Hippocampal formation (tissue), 2 donors: ENCODE data around the gene ACTR6.
A peak's percentile ranks its signal among the peaks of the same experiment; 100 is the strongest.
"Not testable (repeated sequence)": the region's sequence is repeated elsewhere in the genome, so short reads cannot be mapped to it uniquely, and the experiment has no call there.

Experiments
- DNase-seq, 2 donors: peaks; one replicate each; lab custom pipeline; 2025; lab: John Stamatoyannopoulos, UW

Gene ACTR6

GRCh38 chr12:100184549-100185145, 16.0 kb upstream of the ACTR6 start:
- DNase-seq: no peak

DNA sequence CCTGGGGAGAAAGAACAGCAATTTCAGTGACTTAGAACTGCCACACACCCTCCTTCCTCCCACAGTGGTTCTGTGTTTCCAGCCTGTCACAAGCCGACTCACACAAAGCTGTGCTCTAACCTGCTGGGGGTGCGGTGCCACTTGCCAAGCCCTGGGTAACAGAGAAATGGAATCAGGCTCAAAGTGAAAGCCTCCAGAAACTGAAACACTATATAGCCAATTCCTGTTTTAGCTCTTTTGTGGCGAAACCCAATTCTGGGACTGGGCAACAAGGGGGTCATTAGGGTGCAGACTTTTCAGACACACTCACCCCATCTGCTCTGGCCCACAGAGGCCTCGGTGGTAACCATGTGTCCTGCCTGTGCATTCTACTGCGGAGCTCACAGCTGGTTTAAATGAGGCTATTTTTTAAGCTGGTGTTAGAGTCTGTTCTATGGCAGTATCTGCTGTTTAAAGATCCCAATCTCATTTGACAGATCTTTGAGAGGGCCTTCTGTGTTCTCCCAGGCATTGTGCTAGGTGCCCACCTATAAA, 15.2 kb upstream of the ACTR6 start:
- peak; percentile 18 to 26 for DNase-seq

DNA sequence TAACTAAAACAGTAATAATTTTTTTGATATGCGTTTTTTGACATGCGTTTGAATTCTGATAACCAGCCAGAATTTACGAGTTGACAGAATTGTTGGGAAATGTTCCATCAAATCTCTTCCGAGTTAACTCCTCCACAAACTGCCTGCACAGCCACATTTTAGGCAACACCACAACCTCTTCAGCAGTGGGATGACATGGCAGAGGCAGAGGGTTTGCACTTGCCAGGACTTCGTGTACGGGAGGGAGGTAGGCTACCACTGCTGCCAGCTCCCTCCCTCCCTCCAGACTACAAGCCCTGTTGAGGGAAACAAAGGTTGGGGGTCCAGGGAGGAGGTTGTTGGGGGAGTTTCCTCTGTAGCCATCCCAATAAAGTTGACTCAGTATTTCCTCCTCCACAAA, 14.5 kb upstream of the ACTR6 start:
- DNase-seq: no peak

GRCh38 chr12:100187068-100187467, 13.5 kb upstream of the ACTR6 start:
- DNase-seq: no peak

DNA sequence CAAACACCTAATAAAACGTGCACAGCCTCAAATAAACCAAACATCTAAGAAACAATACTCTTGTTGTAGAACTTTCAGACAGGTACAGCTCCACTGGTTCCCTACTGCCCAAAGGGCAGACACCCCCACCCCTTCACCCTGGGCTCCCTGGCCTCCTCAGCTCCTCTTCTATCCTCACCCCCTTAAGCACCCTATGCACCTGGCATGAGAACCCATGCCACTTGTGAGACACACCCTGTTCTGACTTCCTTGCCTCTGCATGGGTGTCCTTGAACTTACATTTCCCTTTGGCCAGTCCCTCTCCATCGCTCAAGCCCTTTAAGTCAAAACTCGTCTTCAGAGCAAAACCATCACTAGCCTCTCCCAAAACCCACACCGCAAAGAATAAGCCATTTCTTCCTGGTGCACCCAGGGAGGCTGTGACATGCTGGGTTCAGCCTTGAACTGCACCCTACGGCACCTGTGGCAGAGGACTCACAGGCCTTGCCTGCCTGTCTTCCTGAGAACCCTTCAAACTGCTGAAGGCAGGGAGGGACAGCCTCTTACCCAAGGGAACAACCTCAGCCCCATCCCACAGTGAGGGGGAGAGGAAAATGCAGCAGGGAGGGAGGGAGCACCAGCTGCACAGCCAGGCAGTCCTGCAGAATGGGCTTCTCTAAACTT, 12.6 kb upstream of the ACTR6 start:
- DNase-seq: no peak

DNA sequence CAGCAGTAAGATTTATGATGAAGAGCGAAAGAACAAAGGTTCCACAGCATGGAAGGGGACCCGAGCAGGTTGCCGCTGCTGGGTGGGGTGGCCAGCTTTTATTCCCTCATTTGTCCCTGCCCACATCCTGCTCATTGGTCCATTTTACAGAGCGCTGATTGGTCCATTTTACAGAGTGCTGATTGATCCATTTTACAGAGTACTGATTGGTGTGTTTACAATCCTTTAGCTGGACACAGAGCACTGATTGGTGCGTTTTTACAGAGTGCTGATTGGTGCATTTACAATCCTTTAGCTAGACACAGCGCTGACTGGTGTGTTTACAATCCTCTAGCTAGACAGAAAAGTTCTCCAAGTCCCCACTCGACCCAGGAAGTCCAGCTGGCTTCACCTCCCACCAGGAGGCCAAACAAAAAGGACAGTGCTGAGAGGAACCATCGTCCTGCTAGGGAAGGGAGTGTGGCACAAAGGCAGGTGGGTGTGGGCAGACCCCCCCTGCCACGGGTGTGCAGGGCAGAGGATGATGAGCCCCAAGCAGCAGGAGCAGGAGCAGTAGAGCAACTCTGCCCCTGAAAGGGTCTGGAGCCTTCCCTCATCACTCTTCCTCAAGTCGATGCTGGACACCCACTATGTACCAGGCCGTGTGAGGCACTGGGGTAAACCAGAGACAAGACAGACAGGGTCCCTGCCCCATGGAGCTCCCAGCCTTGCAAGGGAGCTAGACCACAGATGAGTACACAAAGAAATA, 11.6 kb upstream of the ACTR6 start:
- DNase-seq: not testable (repeated sequence)

GRCh38 chr12:100189636-100190394, 10.8 kb upstream of the ACTR6 start:
- no peak for DNase-seq

- no peak for DNase-seq
Observed at GRCh38 chr12:100193085-100193484, 7.5 kb upstream of the ACTR6 start.

GRCh38 chr12:100197486-100197885, 3.1 kb upstream of the ACTR6 start:
- DNase-seq: no peak

DNA sequence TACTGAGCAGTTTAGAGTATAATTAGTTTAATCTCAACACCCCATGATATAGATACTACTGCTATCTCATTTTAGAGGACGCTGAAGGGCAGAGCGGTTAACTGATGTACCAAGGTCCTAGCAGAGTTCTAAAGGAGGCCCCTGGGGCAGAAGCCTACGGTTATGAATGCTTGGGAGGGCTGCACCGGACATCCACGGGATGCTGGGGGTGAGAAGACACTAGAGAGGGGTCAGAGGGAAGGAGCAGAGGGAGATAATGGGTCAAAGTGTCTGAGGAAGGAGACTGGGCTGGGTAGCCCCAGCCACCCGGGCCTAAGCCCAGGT, 1.6 kb upstream of the ACTR6 start:
- DNase-seq: no peak

GRCh38 chr12:100199347-100200149, 1.1 kb upstream of the ACTR6 start:
- DNase-seq: peak in 1 of 2 donors; percentile 38

DNA sequence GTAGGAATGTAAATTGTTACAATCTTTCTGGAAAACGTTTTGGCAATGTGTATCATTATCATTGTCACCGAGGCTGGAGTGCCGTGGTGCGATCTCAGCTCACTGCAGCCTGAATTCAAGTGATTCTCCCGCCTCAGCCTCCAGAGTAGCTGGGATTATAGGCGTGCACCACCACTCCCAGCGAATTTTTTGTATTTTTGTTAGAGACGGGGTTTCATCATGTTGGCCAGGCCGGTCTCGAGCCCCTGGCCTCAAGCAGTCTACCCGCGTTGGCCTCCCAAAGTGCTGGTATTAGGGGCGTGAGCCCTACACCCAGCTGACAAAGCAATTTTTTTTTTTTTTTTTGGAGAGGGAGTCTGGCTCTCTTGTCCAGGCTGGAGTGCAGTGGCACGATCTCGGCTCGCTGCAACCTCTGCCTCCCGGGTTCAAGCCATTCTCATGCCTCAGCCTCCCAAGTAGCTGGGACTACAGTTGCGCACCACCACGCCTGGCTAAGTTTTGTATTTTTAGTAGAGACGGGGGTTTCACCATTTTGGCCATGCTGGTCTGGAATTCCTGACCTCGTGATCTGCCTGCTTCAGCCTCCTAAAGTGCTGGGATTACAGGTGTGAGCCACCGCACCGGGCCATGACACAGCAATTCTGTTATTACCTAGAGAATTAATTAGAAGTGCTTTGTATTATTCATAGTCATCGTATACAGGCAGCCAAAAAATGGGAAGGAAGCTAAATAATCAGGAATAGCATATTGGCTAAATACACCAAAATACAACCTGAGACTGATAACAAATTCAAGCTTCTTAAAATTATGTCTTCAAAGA, 1.2 kb downstream of the ACTR6 start:
- DNase-seq: no peak

- DNase-seq: no peak
Observed at GRCh38 chr12:100207311-100207710, 6.7 kb downstream of the ACTR6 start.

GRCh38 chr12:100208834-100209233, 8.2 kb downstream of the ACTR6 start:
- DNase-seq: no peak

GRCh38 chr12:100211698-100212097, 11.1 kb downstream of the ACTR6 start:
- no peak for DNase-seq

- DNase-seq: no peak
Observed at GRCh38 chr12:100213016-100213891, 12.6 kb downstream of the ACTR6 start.

DNA sequence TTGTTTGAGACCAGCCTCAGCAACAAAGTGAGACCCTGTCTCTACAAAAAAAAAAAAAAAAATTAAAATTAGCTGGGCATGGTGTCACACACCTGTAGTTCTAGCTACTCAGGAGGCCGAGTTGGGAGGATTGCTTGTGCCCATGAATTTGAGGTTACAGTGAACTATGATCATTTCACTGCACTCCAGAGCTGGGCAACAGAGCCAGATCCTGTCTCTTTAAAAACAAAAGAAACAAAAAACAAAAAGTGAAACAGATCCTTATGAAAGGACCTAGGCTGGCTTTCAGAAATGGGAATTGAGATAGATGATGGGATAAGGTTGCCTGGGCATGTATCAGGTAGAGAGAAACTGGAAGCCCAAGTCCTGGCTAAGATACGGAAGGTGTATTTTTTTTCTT, 13.9 kb downstream of the ACTR6 start:
- no peak for DNase-seq

DNA sequence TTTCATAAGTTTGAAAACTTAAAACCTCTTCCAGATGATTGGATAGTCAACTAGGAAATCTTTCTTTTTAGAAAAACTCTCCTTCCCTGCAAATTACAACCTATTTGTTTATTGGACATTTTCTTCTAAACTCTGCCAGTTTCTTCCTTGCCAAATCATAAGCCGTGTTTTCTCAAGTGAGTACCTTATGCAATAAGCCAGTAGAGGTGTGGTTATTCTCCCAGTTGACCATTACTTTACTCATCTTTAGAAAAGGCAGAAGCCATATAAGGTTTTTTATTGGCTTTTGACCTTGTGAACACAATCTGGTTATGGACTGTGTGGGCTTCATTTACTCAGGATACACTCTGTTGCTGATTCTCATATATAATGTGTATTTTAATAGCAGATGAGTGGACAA, 14.6 kb downstream of the ACTR6 start:
- no peak for DNase-seq

DNA sequence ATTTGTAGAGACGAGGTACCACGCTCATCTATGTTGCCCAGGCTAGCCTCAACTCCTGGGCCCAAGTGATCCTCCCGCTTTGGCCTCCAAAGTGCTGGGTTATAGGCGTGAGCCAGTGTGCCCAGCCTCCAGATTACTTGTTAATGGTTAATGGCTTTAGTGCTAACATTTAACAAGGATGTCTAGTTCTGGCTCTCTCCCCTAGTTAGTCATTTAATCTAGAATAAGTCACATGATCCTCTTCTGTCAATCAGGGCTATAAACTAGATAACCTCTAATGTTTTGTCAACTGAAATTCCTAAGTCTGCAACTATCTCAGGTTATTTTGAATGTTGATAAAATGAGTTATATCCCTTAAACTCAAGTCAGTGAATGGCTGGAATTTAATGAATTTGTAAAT, 15.7 kb downstream of the ACTR6 start:
- DNase-seq: no peak
